ENCODE results near the gene RNASE7.

The RNASE7 gene

GRCh38 chr14:21047378-21047781 lies 5.2 kb downstream of the RNASE7 start:
- no peaks in the 10 kb centered on the region for H3F3A ChIP-seq (ENCODE audit: control insufficient read depth, insufficient read depth)
- H3K9me3 ChIP-seq (ENCODE audit: control insufficient read depth, insufficient read depth, low read length) = no peaks in the 10 kb centered on the region
- TF ChIP-seq EZH2phosphoT487 (IDR thresholded peaks at IDR 0.05; ENCODE audit: borderline replicate concordance, low read length) (no peak), CTCF (IDR thresholded peaks at IDR 0.05; ENCODE audit: low read depth, low read length, poor library complexity, severe bottlenecking) (no peak)
- H3K79me2 ChIP-seq (ENCODE audit: control insufficient read depth, low read length) = no peaks in the 10 kb centered on the region
- no peaks in the 10 kb centered on the region for H4K20me1 ChIP-seq (ENCODE audit: control insufficient read depth, insufficient read depth, low read depth, low read length)
- no peaks in the 10 kb centered on the region for H3K36me3 ChIP-seq (ENCODE audit: control insufficient read depth, low read length)
- no peaks in the 10 kb centered on the region for H3K9me2 ChIP-seq (replicated peaks; ENCODE audit: control insufficient read depth, low read length)
- H3K27ac ChIP-seq (ENCODE audit: low read depth, low read length) = no peak overlapping the region
- no peaks in the 10 kb centered on the region for H3K4me1 ChIP-seq (ENCODE audit: control insufficient read depth, low read length)
- H3K4me2 ChIP-seq (ENCODE audit: low read length) = no peak overlapping the region
- peaks cover 57% of the 10 kb centered on the region for H3K27me3 ChIP-seq (ENCODE audit: control insufficient read depth, low read length)
- no peak overlapping the region for H3K4me3 ChIP-seq (ENCODE audit: low read length)

- no peak overlapping the region for H3K4me3 ChIP-seq (ENCODE audit: low read length)
- H3K27ac ChIP-seq (ENCODE audit: low read depth, low read length) = no peak overlapping the region
- no peaks in the 10 kb centered on the region for H3K9me2 ChIP-seq (replicated peaks; ENCODE audit: control insufficient read depth, low read length)
- peaks cover 54% of the 10 kb centered on the region for H3K27me3 ChIP-seq (ENCODE audit: control insufficient read depth, low read length)
- no peaks in the 10 kb centered on the region for H3F3A ChIP-seq (ENCODE audit: control insufficient read depth, insufficient read depth)
- no peak overlapping the region for H3K4me2 ChIP-seq (ENCODE audit: low read length)
- no peaks in the 10 kb centered on the region for H3K79me2 ChIP-seq (ENCODE audit: control insufficient read depth, low read length)
- H3K4me1 ChIP-seq (ENCODE audit: control insufficient read depth, low read length) = no peaks in the 10 kb centered on the region
- no peaks in the 10 kb centered on the region for H3K9me3 ChIP-seq (ENCODE audit: control insufficient read depth, insufficient read depth, low read length)
- H3K36me3 ChIP-seq (ENCODE audit: control insufficient read depth, low read length) = no peaks in the 10 kb centered on the region
- no peak for TF ChIP-seq EZH2phosphoT487 (IDR thresholded peaks at IDR 0.05; ENCODE audit: borderline replicate concordance, low read length)
- no peak for TF ChIP-seq CTCF (IDR thresholded peaks at IDR 0.05; ENCODE audit: low read depth, low read length, poor library complexity, severe bottlenecking)
- no peaks in the 10 kb centered on the region for H4K20me1 ChIP-seq (ENCODE audit: control insufficient read depth, insufficient read depth, low read depth, low read length)
These were observed 6.5 kb downstream of the RNASE7 start for GRCh38 chr14:21048638-21049037.

- no peaks in the 10 kb centered on the region for H3K36me3 ChIP-seq (ENCODE audit: control insufficient read depth, low read length)
- H3K9me3 ChIP-seq (ENCODE audit: control insufficient read depth, insufficient read depth, low read length) = no peaks in the 10 kb centered on the region
- H4K20me1 ChIP-seq (ENCODE audit: control insufficient read depth, insufficient read depth, low read depth, low read length) = no peaks in the 10 kb centered on the region
- no peak for TF ChIP-seq EZH2phosphoT487 (IDR thresholded peaks at IDR 0.05; ENCODE audit: borderline replicate concordance, low read length)
- TF ChIP-seq CTCF (IDR thresholded peaks at IDR 0.05; ENCODE audit: low read depth, low read length, poor library complexity, severe bottlenecking) = no peak
- no peak overlapping the region for H3K4me3 ChIP-seq (ENCODE audit: low read length)
- no peaks in the 10 kb centered on the region for H3K4me1 ChIP-seq (ENCODE audit: control insufficient read depth, low read length)
- H3F3A ChIP-seq (ENCODE audit: control insufficient read depth, insufficient read depth) = no peaks in the 10 kb centered on the region
- H3K79me2 ChIP-seq (ENCODE audit: control insufficient read depth, low read length) = no peaks in the 10 kb centered on the region
- no peaks in the 10 kb centered on the region for H3K9me2 ChIP-seq (replicated peaks; ENCODE audit: control insufficient read depth, low read length)
- H3K27ac ChIP-seq (ENCODE audit: low read depth, low read length) = no peak overlapping the region
- no peak overlapping the region for H3K4me2 ChIP-seq (ENCODE audit: low read length)
- peaks cover 49% of the 10 kb centered on the region for H3K27me3 ChIP-seq (ENCODE audit: control insufficient read depth, low read length)
These were observed 7.1 kb downstream of the RNASE7 start for GRCh38 chr14:21049271-21049673.

- Histone ChIP-seq H3K36me3 (ENCODE audit: control insufficient read depth, low read length) (no peaks in the 10 kb centered on the region), H3K4me1 (ENCODE audit: control insufficient read depth, low read length) (no peaks in the 10 kb centered on the region), H3K9me2 (replicated peaks; ENCODE audit: control insufficient read depth, low read length) (no peaks in the 10 kb centered on the region), H3F3A (ENCODE audit: control insufficient read depth, insufficient read depth) (no peaks in the 10 kb centered on the region), H3K4me3 (ENCODE audit: low read length) (no peak overlapping the region), H3K4me2 (ENCODE audit: low read length) (no peak overlapping the region), H3K27me3 (ENCODE audit: control insufficient read depth, low read length) (peaks cover 38% of the 10 kb centered on the region), H3K27ac (ENCODE audit: low read depth, low read length) (no peak overlapping the region), H3K9me3 (ENCODE audit: control insufficient read depth, insufficient read depth, low read length) (no peaks in the 10 kb centered on the region), H3K79me2 (ENCODE audit: control insufficient read depth, low read length) (no peaks in the 10 kb centered on the region), H4K20me1 (ENCODE audit: control insufficient read depth, insufficient read depth, low read depth, low read length) (no peaks in the 10 kb centered on the region)
- TF ChIP-seq CTCF (IDR thresholded peaks at IDR 0.05; ENCODE audit: low read depth, low read length, poor library complexity, severe bottlenecking) (no peak), EZH2phosphoT487 (IDR thresholded peaks at IDR 0.05; ENCODE audit: borderline replicate concordance, low read length) (no peak)
These were observed 8.4 kb downstream of the RNASE7 start for GRCh38 chr14:21050597-21050996.

Data from DOHH2 (cell line).